Measurements from ENCODE around the gene LCE2B.

DNA sequence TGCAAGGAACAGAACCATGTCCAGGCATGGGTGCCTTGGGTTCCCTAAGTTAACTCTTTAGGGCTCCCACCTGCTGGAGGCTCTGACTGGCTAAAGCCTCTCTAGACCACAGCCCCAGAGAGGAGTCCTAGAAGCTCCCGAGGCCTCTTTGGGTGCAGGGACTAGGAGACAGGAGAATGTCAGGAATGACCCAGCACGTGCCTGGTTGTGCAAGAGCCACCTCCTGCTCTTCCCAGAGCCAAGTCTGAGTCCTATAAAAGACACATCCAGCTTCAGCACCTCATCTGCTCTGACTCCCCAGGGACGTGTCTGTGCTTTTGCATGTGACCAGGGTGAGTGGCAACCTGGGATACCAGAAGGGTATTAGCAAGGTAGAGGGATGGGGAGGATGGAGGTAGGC lies 22.8 kb upstream of the LCE2B start, which contains the start of gene LCE2D:
- TF ChIP-seq POLR2A (IDR thresholded peaks at IDR 0.05; ENCODE audit: low read depth, low read length), result no peak
- no peak for TF ChIP-seq TAF1 (IDR thresholded peaks at IDR 0.05; ENCODE audit: borderline replicate concordance, low read depth, low read length)
- TF ChIP-seq POLR2AphosphoS5 (IDR thresholded peaks at IDR 0.05; ENCODE audit: low read depth, low read length), result no peak

Data from GM12892 (cell line).